GM23338 (cell line): ENCODE data around the gene RSL24D1.

Source experiments
- CREB1 ChIP-seq: fragments of 250-450 bp; sonication (Bioruptor Pico); IDR thresholded peaks from 2 replicates; pipeline ENCODE4 v1.5.0; 2020; ENCODE audit warnings: low read depth, mild to moderate bottlenecking, moderate library complexity
- CTCF ChIP-seq, 2 experiments: fragments of 200-600 bp in 1 of 2; sonication (generic) in 1 of 2; conservative IDR thresholded peaks; 2 replicates each; pipeline versions ENCODE4 v1.5.1 to v1.6.1; 2016 to 2017; ENCODE audit warnings: antibody characterized with exemption in 2 of 2, low read depth in 2 of 2, mild to moderate bottlenecking in 2 of 2, moderate library complexity in 1 of 2
- ETS1 ChIP-seq: IDR thresholded peaks from 2 replicates; pipeline ENCODE4 v1.6.1; 2016; ENCODE audit warnings: antibody characterized with exemption
- EZH2 ChIP-seq: fragments of 200-600 bp; sonication (generic); IDR thresholded peaks from one replicate; pipeline ENCODE4 v1.8.0; 2017; ENCODE audit warnings: antibody characterized with exemption, mild to moderate bottlenecking, low read depth; ENCODE audit not compliant: unreplicated experiment
- EZH2phosphoT487 ChIP-seq: fragments of 200-600 bp; sonication (generic); IDR thresholded peaks from one replicate; pipeline ENCODE4 v1.8.1; 2018; ENCODE audit warnings: antibody characterized with exemption; ENCODE audit not compliant: unreplicated experiment
- JUNB ChIP-seq: IDR thresholded peaks from one replicate; pipeline ENCODE4 v1.6.1; 2016; ENCODE audit warnings: antibody characterized with exemption; ENCODE audit not compliant: unreplicated experiment
- POLR2AphosphoS5 ChIP-seq: IDR thresholded peaks from 2 replicates; pipeline ENCODE4 v1.6.1; 2016; ENCODE audit warnings: antibody characterized with exemption, low read depth
- REST ChIP-seq: IDR thresholded peaks from one replicate; pipeline ENCODE4 v1.6.1; 2018; ENCODE audit warnings: antibody characterized with exemption; ENCODE audit not compliant: unreplicated experiment
- ZNF114 ChIP-seq: fragments of 250-450 bp; sonication (Bioruptor Pico); IDR thresholded peaks from 2 replicates; pipeline ENCODE4 v1.5.0; 2020; ENCODE audit warnings: mild to moderate bottlenecking, moderate library complexity

- TF ChIP-seq REST = no peak
- no peak for TF ChIP-seq CTCF (conservative IDR thresholded peaks at IDR 0.05; ENCODE audit: low read depth in 2 of 2)
- no peak for TF ChIP-seq EZH2
- TF ChIP-seq EZH2phosphoT487 = no peak
- no peak for TF ChIP-seq POLR2AphosphoS5
- TF ChIP-seq ZNF114 (CRISPR knock-in tag) = no peak
- no peak for TF ChIP-seq CREB1 (CRISPR knock-in tag)
- TF ChIP-seq JUNB = no peak
- TF ChIP-seq ETS1 = no peak
Observed at GRCh38 chr15:55133972-55134371, 62.8 kb downstream of the RSL24D1 start.
